ENCODE measurements around the gene ARHGEF33. TPM values are rescaled to one million over a fixed set of nuclear protein-coding genes. Genes with fewer than 3 reads are reported as not detected.

ARHGEF33 gene
- total and polyA plus RNA-seq, 2 of the 13 experiments (the other 11 are each of a cell fraction or from before 2014, with no cell fraction given) = 0.04 TPM; not detected in 1

DNA sequence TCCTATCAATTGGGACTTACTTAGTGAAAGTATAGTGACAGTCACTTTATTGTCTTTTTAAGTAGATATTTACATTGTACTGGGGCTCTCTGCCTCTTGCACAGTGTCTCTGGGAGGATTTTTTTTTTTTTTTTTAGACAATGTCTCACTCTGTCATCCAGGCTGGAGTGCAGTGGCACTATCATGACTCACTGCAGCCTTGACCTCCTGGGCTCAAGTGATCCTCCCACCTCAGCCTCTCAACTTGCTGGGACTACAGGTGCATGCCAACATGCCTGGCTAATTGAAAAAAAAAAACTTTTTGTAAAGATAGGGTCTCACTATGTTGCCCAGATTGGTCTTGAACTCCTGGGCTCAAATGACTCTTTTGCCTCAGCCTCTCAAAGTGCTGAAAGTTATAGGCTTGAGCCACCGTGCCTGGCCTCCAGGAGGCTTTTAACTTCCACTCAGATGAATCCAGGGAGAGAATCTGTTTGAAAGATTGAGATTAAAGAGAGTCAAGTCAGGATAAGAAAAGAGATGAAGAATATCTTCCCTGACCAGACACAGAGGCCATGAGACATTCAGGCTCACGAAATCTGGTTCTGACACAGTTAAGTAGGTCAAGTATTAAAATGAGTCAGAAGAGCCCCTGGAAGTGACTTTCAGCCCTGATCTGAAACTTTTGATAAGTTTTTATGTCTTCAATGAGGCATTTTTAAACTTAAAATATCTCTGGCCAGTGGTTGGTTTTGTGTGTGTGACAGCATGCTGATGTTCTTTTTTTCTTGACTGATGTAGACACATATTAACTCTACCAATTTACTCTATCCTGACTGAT is 18.3 kb downstream of the ARHGEF33 start (continued):
- peak; percentile 93 for TF ChIP-seq ZMYM2 (CRISPR knock-in tag; IDR thresholded peaks at IDR 0.05)
- TF ChIP-seq ZBTB20 (CRISPR knock-in tag; IDR thresholded peaks at IDR 0.05; ENCODE audit: borderline replicate concordance, low read depth) = peak; percentile 63; the same call in 1 of the 2 replicates
- TF ChIP-seq ZNF205 (CRISPR knock-in tag; IDR thresholded peaks at IDR 0.05) = 0 out of 2 replicates have a peak, but pooled peaks have one; percentile 24
- TF ChIP-seq EED (CRISPR knock-in tag; IDR thresholded peaks at IDR 0.05) = no peak
- peak; percentile 45 for TF ChIP-seq XRCC5 (optimal IDR thresholded peaks at IDR 0.05; ENCODE audit: low read length)
- no peak for TF ChIP-seq ZFAT (CRISPR knock-in tag; conservative IDR thresholded peaks at IDR 0.05)
- peak; percentile 87 for TF ChIP-seq ATF3 (CRISPR knock-in tag; IDR thresholded peaks at IDR 0.05)
- TF ChIP-seq, protein P1, sequence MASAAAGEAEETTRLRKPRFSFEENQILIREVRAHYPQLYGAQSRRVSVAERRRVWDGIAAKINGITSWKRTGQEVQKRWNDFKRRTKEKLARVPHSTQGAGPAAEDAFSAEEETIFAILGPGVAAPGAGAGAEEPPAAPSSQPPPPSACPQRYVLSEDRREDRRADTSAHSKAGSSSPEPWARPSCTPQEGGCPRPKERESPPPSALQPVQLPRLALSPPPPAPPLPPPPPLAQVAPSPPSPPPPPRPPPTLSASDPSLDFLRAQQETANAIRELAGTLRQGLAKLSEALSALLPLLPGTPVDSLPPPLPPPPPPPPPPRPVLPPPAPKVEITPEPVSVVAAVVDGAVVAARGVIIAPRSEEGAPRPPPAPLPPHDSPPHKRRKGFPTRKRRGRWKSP (CRISPR knock-in tag; IDR thresholded peaks at IDR 0.05) = peak; percentile 58; the same call in 1 of the 2 replicates
- no peak for TF ChIP-seq MTA3 (CRISPR knock-in tag; IDR thresholded peaks at IDR 0.05)
- no peak for TF ChIP-seq ATF1 (CRISPR knock-in tag; IDR thresholded peaks at IDR 0.05)
- TF ChIP-seq NCOA2 (CRISPR knock-in tag; IDR thresholded peaks at IDR 0.05) = peak; percentile 74
- TF ChIP-seq FOSL1 (CRISPR knock-in tag; IDR thresholded peaks at IDR 0.05; ENCODE audit: borderline replicate concordance) = peak; percentile 87
- peak; percentile 45; the same call in 1 of the 2 replicates for TF ChIP-seq ZNF3 (CRISPR knock-in tag; IDR thresholded peaks at IDR 0.05)
- TF ChIP-seq ZNF749 (CRISPR knock-in tag; IDR thresholded peaks at IDR 0.05; ENCODE audit: borderline replicate concordance) = no peak
- TF ChIP-seq MAX (IDR thresholded peaks at IDR 0.05) = peak; percentile 35
- TF ChIP-seq KLF9 (CRISPR knock-in tag; IDR thresholded peaks at IDR 0.05; ENCODE audit: low read depth) = 0 out of 2 replicates have a peak, but pooled peaks have one; percentile 42
- peak; percentile 24; the same call in 1 of the 2 replicates for TF ChIP-seq YEATS2 (CRISPR knock-in tag; IDR thresholded peaks at IDR 0.05; ENCODE audit: borderline replicate concordance)
- TF ChIP-seq, protein P2, sequence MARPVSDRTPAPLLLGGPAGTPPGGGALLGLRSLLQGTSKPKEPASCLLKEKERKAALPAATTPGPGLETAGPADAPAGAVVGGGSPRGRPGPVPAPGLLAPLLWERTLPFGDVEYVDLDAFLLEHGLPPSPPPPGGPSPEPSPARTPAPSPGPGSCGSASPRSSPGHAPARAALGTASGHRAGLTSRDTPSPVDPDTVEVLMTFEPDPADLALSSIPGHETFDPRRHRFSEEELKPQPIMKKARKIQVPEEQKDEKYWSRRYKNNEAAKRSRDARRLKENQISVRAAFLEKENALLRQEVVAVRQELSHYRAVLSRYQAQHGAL (CRISPR knock-in tag; IDR thresholded peaks at IDR 0.05; ENCODE audit: not compliant biosample characterization) = no peak
- TF ChIP-seq BCL3 (CRISPR knock-in tag; IDR thresholded peaks at IDR 0.05) = no peak
- TF ChIP-seq ZNF569 (CRISPR knock-in tag; IDR thresholded peaks at IDR 0.05; ENCODE audit: borderline replicate concordance) = no peak
- TF ChIP-seq ZNF614 (CRISPR knock-in tag; IDR thresholded peaks at IDR 0.05; ENCODE audit: borderline replicate concordance) = peak; percentile 63; the same call in 1 of the 2 replicates
- TF ChIP-seq TBX2 (CRISPR knock-in tag; IDR thresholded peaks at IDR 0.05; ENCODE audit: borderline replicate concordance) = peak; percentile 76; the same call in 1 of the 2 replicates
- 0 out of 2 replicates have a peak, but pooled peaks have one; percentile 21 for TF ChIP-seq IRF2 (CRISPR knock-in tag; IDR thresholded peaks at IDR 0.05)
- no peak for TF ChIP-seq PREB (CRISPR knock-in tag; IDR thresholded peaks at IDR 0.05)
- no peak for TF ChIP-seq ARNT2 (CRISPR knock-in tag; IDR thresholded peaks at IDR 0.05; ENCODE audit: low read depth)
